Measurements from ENCODE around the gene PLXNA3. TPM values are rescaled to one million over a fixed set of nuclear protein-coding genes. Genes with fewer than 3 reads are reported as not detected.

Gene PLXNA3
- 6.6 and 9.0 TPM in 2 replicates for total RNA-seq

- DNase-seq: peak; percentile 42
These were observed at the start of gene PLXNA3 for GRCh38 chrX:154458116-154458953. Gene PLXNA3 (plus strand): TSS chrX:154458281. CDS start chrX:154460184, 1,903 bp downstream.

- DNase-seq: no peak
These were observed 49.3 kb upstream of the PLXNA3 start for GRCh38 chrX:154408659-154409221.

- DNase-seq: peak; percentile 92
These were observed 48.7 kb upstream of the PLXNA3 start, which contains the start of gene DNASE1L1 for GRCh38 chrX:154409222-154409871. Gene DNASE1L1 (minus strand): TSS chrX:154409254. CDS start chrX:154405568, 3,686 bp downstream.

- peak; percentile 66 for DNase-seq
These were observed 46.1 kb upstream of the PLXNA3 start for GRCh38 chrX:154411981-154412340.

GRCh38 chrX:154412468-154412867 lies 45.6 kb upstream of the PLXNA3 start:
- DNase-seq: no peak

- DNase-seq: no peak
These were observed 44.9 kb upstream of the PLXNA3 start for GRCh38 chrX:154413142-154413541.

GRCh38 chrX:154417157-154417556 lies 40.9 kb upstream of the PLXNA3 start:
- no peak for DNase-seq

- no peak for DNase-seq
These were observed 38.9 kb upstream of the PLXNA3 start for GRCh38 chrX:154419189-154419588.

GRCh38 chrX:154419688-154420401 lies 38.2 kb upstream of the PLXNA3 start:
- DNase-seq: peak; percentile 50

GRCh38 chrX:154420402-154420756 lies 37.7 kb upstream of the PLXNA3 start:
- DNase-seq: no peak

- peak; percentile 59 for DNase-seq
These were observed 30.9 kb upstream of the PLXNA3 start for GRCh38 chrX:154426916-154427770.

- peak; percentile 95 for DNase-seq
These were observed 29.6 kb upstream of the PLXNA3 start, which contains the start of gene ATP6AP1 for GRCh38 chrX:154428176-154429171. Gene ATP6AP1 (plus strand): TSS chrX:154428677. CDS start chrX:154428693, 16 bp downstream.

GRCh38 chrX:154429711-154430110 lies 28.4 kb upstream of the PLXNA3 start:
- DNase-seq: no peak

- peak; percentile 35 for DNase-seq
These were observed 27.6 kb upstream of the PLXNA3 start for GRCh38 chrX:154430479-154430878.

GRCh38 chrX:154430916-154431315 lies 27.2 kb upstream of the PLXNA3 start:
- DNase-seq: no peak

GRCh38 chrX:154431341-154431740 lies 26.7 kb upstream of the PLXNA3 start:
- no peak for DNase-seq

- DNase-seq: no peak
These were observed 25.9 kb upstream of the PLXNA3 start for GRCh38 chrX:154432210-154432609.

GRCh38 chrX:154433605-154434004 lies 24.5 kb upstream of the PLXNA3 start:
- DNase-seq: no peak

- DNase-seq: no peak
These were observed 23.5 kb upstream of the PLXNA3 start for GRCh38 chrX:154434394-154435168.

Measured in dermis blood vessel endothelial cell (primary cell).